ENCODE results near the gene PCMT1. TPM values are rescaled to one million over a fixed set of nuclear protein-coding genes. Genes with fewer than 3 reads are reported as not detected.
"Not testable (repeated sequence)": the region's sequence is repeated elsewhere in the genome, so short reads cannot be mapped to it uniquely, and the experiment has no call there.

PCMT1 gene
- total and polyA plus RNA-seq, 5 donors from 2014 or later = 44.8 to 228 (median 167) TPM

DNA sequence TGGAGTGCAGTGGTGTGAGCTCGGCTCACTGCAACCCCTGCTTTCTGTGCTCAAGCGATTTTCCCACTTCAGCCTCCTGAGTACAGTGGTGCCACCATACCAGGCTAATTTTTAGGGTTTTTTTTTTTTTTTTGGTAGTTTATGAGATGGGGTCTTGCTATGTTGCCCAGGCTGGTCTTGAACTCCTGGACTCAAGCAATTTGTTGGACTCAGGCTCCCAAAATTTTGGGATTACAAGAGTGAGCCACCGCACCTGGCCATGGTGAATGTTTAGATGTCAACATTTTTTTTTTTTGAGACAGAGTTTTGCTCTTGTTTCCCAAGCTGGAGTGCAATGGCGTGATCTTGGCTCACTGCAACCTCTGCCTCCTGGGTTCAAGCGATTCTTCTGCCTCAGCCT is 2.4 kb downstream of the PCMT1 start:
- H3K27me3 ChIP-seq (ENCODE audit: control insufficient read depth, insufficient read depth, low read length); H3K9me3 Mint-ChIP-seq; H3K27ac ChIP-seq (ENCODE audit: insufficient read depth, low read length, poor library complexity, severe bottlenecking); H3K27ac Mint-ChIP-seq; H3K36me3 Mint-ChIP-seq; DNase-seq; H3K27me3 Mint-ChIP-seq; ATAC-seq (ENCODE audit: low read depth in 2 of 2); H3K9me3 ChIP-seq (ENCODE audit: control insufficient read depth in 2 of 2, low read length in 2 of 2); H3K4me3 ChIP-seq (ENCODE audit: low read depth, low read length); H3K36me3 ChIP-seq (ENCODE audit: control insufficient read depth, insufficient read depth, low read length): not testable (repeated sequence)
- peaks cover 16% of the 10 kb centered on the region for H3K4me1 ChIP-seq (ENCODE audit: control insufficient read depth, insufficient read depth, low read length, poor library complexity, severe bottlenecking)
- Mint-ChIP-seq H3K4me3 (peak overlapping the region; percentile 41 to 77 (median 68)), H3K4me1 (peaks cover 24 to 51% (median 33%) of the 10 kb centered on the region in 4 donors)

- H3K4me1 ChIP-seq (ENCODE audit: control insufficient read depth, insufficient read depth, low read length, poor library complexity, severe bottlenecking) = peaks cover 16% of the 10 kb centered on the region
- H3K27me3 ChIP-seq (ENCODE audit: control insufficient read depth, insufficient read depth, low read length) = no peaks in the 10 kb centered on the region
- peaks cover 24 to 46% (median 28%) of the 10 kb centered on the region in 4 donors for H3K4me1 Mint-ChIP-seq
- H3K27ac Mint-ChIP-seq = no peak overlapping the region
- H3K36me3 Mint-ChIP-seq = no peaks in the 10 kb centered on the region
- H3K27ac ChIP-seq (ENCODE audit: insufficient read depth, low read length, poor library complexity, severe bottlenecking) = no peak overlapping the region
- no peak overlapping the region for H3K4me3 ChIP-seq (ENCODE audit: low read depth, low read length)
- H3K27me3 Mint-ChIP-seq = no peaks in the 10 kb centered on the region
- DNase-seq = no peak
- H3K9me3 ChIP-seq (ENCODE audit: control insufficient read depth in 2 of 2, low read length in 2 of 2) = no peaks in the 10 kb centered on the region
- ATAC-seq (ENCODE audit: low read depth in 2 of 2) = no peak
- H3K9me3 Mint-ChIP-seq = no peaks in the 10 kb centered on the region
- H3K36me3 ChIP-seq (ENCODE audit: control insufficient read depth, insufficient read depth, low read length) = no peaks in the 10 kb centered on the region
- peak overlapping the region in 3 of 4 donors; percentile 64 to 77 (median 73) for H3K4me3 Mint-ChIP-seq
These were observed 3.2 kb downstream of the PCMT1 start for GRCh38 chr6:149752600-149753373.

DNA sequence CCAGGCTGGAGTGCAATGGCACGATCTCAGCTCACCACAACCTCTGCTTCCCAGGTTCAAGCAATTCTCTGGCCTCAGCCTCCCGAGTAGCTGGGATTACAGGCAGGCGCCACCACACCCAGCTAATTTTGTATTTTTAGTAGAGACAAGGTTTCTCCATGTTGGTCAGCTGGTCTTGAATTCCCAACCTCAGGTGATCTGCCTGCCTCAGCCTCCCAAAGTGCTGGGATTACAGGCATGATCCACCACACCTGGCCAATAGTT is 3.8 kb downstream of the PCMT1 start:
- not testable (repeated sequence) for H3K9me3 ChIP-seq (ENCODE audit: control insufficient read depth in 2 of 2, low read length in 2 of 2); H3K4me3 ChIP-seq (ENCODE audit: low read depth, low read length); H3K36me3 Mint-ChIP-seq; H3K36me3 ChIP-seq (ENCODE audit: control insufficient read depth, insufficient read depth, low read length); H3K4me3 Mint-ChIP-seq; H3K27me3 Mint-ChIP-seq; H3K27me3 ChIP-seq (ENCODE audit: control insufficient read depth, insufficient read depth, low read length); ATAC-seq (ENCODE audit: low read depth in 2 of 2); H3K9me3 Mint-ChIP-seq; DNase-seq; H3K27ac ChIP-seq (ENCODE audit: insufficient read depth, low read length, poor library complexity, severe bottlenecking); H3K27ac Mint-ChIP-seq
- peaks cover 16% of the 10 kb centered on the region for H3K4me1 ChIP-seq (ENCODE audit: control insufficient read depth, insufficient read depth, low read length, poor library complexity, severe bottlenecking)
- peaks cover 24 to 44% (median 28%) of the 10 kb centered on the region in 4 donors for H3K4me1 Mint-ChIP-seq

DNA sequence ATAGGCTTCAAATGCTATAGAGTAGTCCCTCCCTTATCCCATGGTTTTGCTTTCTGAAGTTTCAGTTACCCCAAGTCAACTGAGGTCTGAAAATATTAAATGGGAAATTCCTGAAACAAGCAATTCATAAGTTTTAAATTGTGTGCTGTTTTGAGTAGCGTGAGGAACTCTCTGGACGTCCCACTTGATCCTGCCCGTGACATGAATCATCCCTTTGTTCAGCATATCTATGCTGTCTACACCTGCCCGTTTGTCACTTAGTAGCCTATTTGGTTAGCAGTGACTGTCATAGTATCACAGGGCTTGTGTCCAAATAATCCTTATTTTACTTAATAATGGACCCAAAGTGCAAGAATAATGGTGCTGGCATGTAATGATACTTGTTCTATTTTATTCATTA is 5.0 kb downstream of the PCMT1 start:
- H3K4me1 ChIP-seq (ENCODE audit: control insufficient read depth, insufficient read depth, low read length, poor library complexity, severe bottlenecking) = peaks cover 16% of the 10 kb centered on the region

GRCh38 chr6:149755300-149756260 is 6.0 kb downstream of the PCMT1 start:
- no peaks in the 10 kb centered on the region for H3K9me3 ChIP-seq (ENCODE audit: control insufficient read depth in 2 of 2, low read length in 2 of 2)
- H3K4me3 ChIP-seq (ENCODE audit: low read depth, low read length) = no peak overlapping the region
- DNase-seq = no peak
- Mint-ChIP-seq H3K4me1 (peaks cover 22 to 45% (median 30%) of the 10 kb centered on the region in 4 donors), H3K9me3 (no peaks in the 10 kb centered on the region), H3K27ac (peak overlapping the region; percentile 12 to 40 (median 37)), H3K4me3 (no peak overlapping the region), H3K36me3 (peaks cover 5% of the 10 kb centered on the region), H3K27me3 (no peaks in the 10 kb centered on the region)
- no peaks in the 10 kb centered on the region for H3K27me3 ChIP-seq (ENCODE audit: control insufficient read depth, insufficient read depth, low read length)
- no peak for ATAC-seq (ENCODE audit: low read depth in 2 of 2)
- no peak overlapping the region for H3K27ac ChIP-seq (ENCODE audit: insufficient read depth, low read length, poor library complexity, severe bottlenecking)
- peaks cover 8% of the 10 kb centered on the region for H3K36me3 ChIP-seq (ENCODE audit: control insufficient read depth, insufficient read depth, low read length)
- H3K4me1 ChIP-seq (ENCODE audit: control insufficient read depth, insufficient read depth, low read length, poor library complexity, severe bottlenecking) = peaks cover 9% of the 10 kb centered on the region

More for the DNA sequence above, 5.0 kb downstream of the PCMT1 start:
- H3K4me1 Mint-ChIP-seq = peaks cover 25 to 43% (median 30%) of the 10 kb centered on the region in 4 donors
- H3K9me3 ChIP-seq (ENCODE audit: control insufficient read depth in 2 of 2, low read length in 2 of 2) = no peaks in the 10 kb centered on the region
- H3K4me3 ChIP-seq (ENCODE audit: low read depth, low read length) = no peak overlapping the region
- no peak for DNase-seq
- no peak overlapping the region for H3K27ac Mint-ChIP-seq
- H3K4me3 Mint-ChIP-seq = no peak overlapping the region
- no peak for ATAC-seq (ENCODE audit: low read depth in 2 of 2)
- no peak overlapping the region for H3K27ac ChIP-seq (ENCODE audit: insufficient read depth, low read length, poor library complexity, severe bottlenecking)
- no peaks in the 10 kb centered on the region for H3K36me3 ChIP-seq (ENCODE audit: control insufficient read depth, insufficient read depth, low read length)
- H3K36me3 Mint-ChIP-seq = no peaks in the 10 kb centered on the region
- no peaks in the 10 kb centered on the region for H3K27me3 Mint-ChIP-seq
- H3K27me3 ChIP-seq (ENCODE audit: control insufficient read depth, insufficient read depth, low read length) = no peaks in the 10 kb centered on the region
- no peaks in the 10 kb centered on the region for H3K9me3 Mint-ChIP-seq

DNA sequence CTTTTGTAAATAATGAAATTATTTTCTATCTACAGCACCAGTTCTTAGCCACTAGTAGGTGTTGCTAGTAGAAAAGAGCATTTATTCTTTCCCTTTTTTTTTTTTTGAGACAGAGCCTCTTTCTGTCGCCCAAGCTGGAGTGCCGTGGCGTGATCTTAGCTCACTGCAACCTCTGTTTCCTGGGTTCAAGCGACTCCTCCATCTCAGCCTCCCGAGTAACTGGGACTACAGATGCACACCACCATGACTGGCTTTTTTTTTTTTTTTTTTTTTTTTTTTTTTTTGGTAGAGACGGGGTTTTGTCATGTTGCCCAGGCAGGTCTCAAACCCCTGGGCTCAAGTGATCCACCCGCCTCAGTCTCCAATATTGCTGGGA is 6.7 kb downstream of the PCMT1 start:
- Mint-ChIP-seq H3K36me3 (peaks cover 5% of the 10 kb centered on the region), H3K9me3 (no peaks in the 10 kb centered on the region), H3K4me3 (no peak overlapping the region), H3K27me3 (no peaks in the 10 kb centered on the region), H3K27ac (no peak overlapping the region), H3K4me1 (peaks cover 17 to 42% (median 31%) of the 10 kb centered on the region in 4 donors)
- Histone ChIP-seq H3K27me3 (ENCODE audit: control insufficient read depth, insufficient read depth, low read length) (no peaks in the 10 kb centered on the region), H3K4me1 (ENCODE audit: control insufficient read depth, insufficient read depth, low read length, poor library complexity, severe bottlenecking) (peaks cover 4% of the 10 kb centered on the region), H3K4me3 (ENCODE audit: low read depth, low read length) (no peak overlapping the region), H3K9me3 (ENCODE audit: control insufficient read depth in 2 of 2, low read length in 2 of 2) (no peaks in the 10 kb centered on the region), H3K36me3 (ENCODE audit: control insufficient read depth, insufficient read depth, low read length) (peaks cover 8% of the 10 kb centered on the region), H3K27ac (ENCODE audit: insufficient read depth, low read length, poor library complexity, severe bottlenecking) (no peak overlapping the region)
- ATAC-seq (ENCODE audit: low read depth in 2 of 2) (no peak), DNase-seq (no peak)

- no peaks in the 10 kb centered on the region for H3K27me3 ChIP-seq (ENCODE audit: control insufficient read depth, insufficient read depth, low read length)
- Mint-ChIP-seq H3K4me1 (peaks cover 22 to 28% (median 25%) of the 10 kb centered on the region in 4 donors), H3K4me3 (no peak overlapping the region), H3K36me3 (peaks cover 16% of the 10 kb centered on the region), H3K27me3 (no peaks in the 10 kb centered on the region), H3K27ac (peak overlapping the region in 1 of 3 donors; percentile 11), H3K9me3 (peaks cover 0 to 5% (median 3%) of the 10 kb centered on the region in 7 donors)
- ATAC-seq (ENCODE audit: low read depth in 2 of 2) = no peak
- peaks cover 18% of the 10 kb centered on the region for H3K36me3 ChIP-seq (ENCODE audit: control insufficient read depth, insufficient read depth, low read length)
- no peaks in the 10 kb centered on the region for H3K4me1 ChIP-seq (ENCODE audit: control insufficient read depth, insufficient read depth, low read length, poor library complexity, severe bottlenecking)
- no peak overlapping the region for H3K27ac ChIP-seq (ENCODE audit: insufficient read depth, low read length, poor library complexity, severe bottlenecking)
- no peak for DNase-seq
- peaks cover 0 to 4% of the 10 kb centered on the region in 2 experiments for H3K9me3 ChIP-seq (ENCODE audit: control insufficient read depth in 2 of 2, low read length in 2 of 2)
- no peak overlapping the region for H3K4me3 ChIP-seq (ENCODE audit: low read depth, low read length)
These were observed 11.9 kb downstream of the PCMT1 start for GRCh38 chr6:149761438-149761837.
